WERI-Rb-1 (cell line): ENCODE measurements around the gene USH1C.
A peak's percentile ranks its signal among the peaks of the same experiment; 100 is the strongest.

Experiments
- DNase-seq: peaks from one replicate; pipeline ENCODE4 v3.0.0-alpha.2; 2020
- H3K27ac ChIP-seq: fragments of 250-450 bp; sonication (Bioruptor Pico); 2 replicates; pipeline ENCODE4 v1.5.1; 2020; ENCODE audit warnings: mild to moderate bottlenecking, moderate library complexity
- H3K27me3 ChIP-seq: fragments of 250-450 bp; sonication (Bioruptor Pico); 2 replicates; pipeline ENCODE4 v1.5.1; 2021; ENCODE audit warnings: mild to moderate bottlenecking, low read depth, moderate library complexity; ENCODE audit not compliant: insufficient read depth, severe bottlenecking
- H3K36me3 ChIP-seq: fragments of 250-450 bp; sonication (Bioruptor Pico); 2 replicates; pipeline ENCODE4 v1.5.1; 2020; ENCODE audit warnings: mild to moderate bottlenecking, moderate library complexity
- H3K4me3 ChIP-seq: 2 replicates; pipeline ENCODE4 v1.5.1; 2011; ENCODE audit warnings: low read depth, mild to moderate bottlenecking, control low read depth, low read length
- H3K9me3 ChIP-seq: fragments of 250-450 bp; sonication (Bioruptor Pico); 2 replicates; pipeline ENCODE4 v1.5.1; 2021; ENCODE audit warnings: mild to moderate bottlenecking, moderate library complexity; ENCODE audit not compliant: severe bottlenecking
- TF ChIP-seq, protein P1 (sequence below): IDR thresholded peaks from 2 replicates; pipeline ENCODE4 v1.5.1; 2011; ENCODE audit warnings: low read depth, mild to moderate bottlenecking, control low read depth, inconsistent platforms, low read length

Gene USH1C

DNA sequence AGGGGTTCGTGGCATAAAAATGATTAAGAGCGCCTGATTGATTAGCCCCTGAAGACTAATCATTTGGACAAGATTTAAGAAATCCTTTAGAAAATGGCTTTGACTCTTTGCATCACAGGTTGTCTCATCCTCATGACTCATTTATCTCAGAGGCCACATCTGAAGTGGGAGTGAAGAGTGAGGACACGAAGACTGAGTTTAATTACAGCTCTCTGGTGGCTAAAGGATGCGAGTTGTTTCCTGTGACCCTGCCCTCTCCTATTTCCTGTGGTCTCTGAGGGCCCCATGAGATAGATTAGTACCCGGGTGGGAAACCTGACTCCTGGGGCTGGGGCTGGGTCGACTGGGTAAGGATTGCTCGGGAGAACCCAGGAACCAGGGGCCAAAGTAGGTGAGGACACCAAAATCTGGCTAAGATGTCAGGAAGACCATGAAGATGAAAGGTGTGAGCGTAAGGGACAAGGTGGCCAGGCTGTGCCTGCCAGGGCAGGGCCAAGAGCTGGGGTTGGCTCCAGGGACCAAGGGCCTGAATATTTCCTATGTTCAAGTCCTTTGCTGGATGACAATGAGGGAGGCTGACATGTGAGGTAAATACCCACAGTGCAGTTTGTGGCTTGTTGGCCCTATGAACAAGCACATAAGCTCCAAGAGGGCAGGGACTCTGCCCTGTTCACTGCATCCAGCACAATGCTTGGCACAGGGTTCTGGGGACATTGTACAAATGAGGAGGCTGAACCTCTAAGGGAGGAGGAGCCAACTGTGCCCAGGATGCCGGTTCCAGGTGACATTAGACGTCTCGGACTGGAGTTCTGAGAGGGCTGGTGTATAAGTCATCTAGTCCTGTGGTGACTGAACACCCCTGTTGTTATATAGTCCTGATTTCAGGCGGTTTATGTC, 6.5 kb upstream of the USH1C start:
- H3K36me3 ChIP-seq = no peaks in the 10 kb centered on the region
- H3K27me3 ChIP-seq = no peaks in the 10 kb centered on the region
- H3K4me3 ChIP-seq = no peak overlapping the region
- H3K9me3 ChIP-seq = no peaks in the 10 kb centered on the region
- DNase-seq = no peak
- TF ChIP-seq, protein P1, sequence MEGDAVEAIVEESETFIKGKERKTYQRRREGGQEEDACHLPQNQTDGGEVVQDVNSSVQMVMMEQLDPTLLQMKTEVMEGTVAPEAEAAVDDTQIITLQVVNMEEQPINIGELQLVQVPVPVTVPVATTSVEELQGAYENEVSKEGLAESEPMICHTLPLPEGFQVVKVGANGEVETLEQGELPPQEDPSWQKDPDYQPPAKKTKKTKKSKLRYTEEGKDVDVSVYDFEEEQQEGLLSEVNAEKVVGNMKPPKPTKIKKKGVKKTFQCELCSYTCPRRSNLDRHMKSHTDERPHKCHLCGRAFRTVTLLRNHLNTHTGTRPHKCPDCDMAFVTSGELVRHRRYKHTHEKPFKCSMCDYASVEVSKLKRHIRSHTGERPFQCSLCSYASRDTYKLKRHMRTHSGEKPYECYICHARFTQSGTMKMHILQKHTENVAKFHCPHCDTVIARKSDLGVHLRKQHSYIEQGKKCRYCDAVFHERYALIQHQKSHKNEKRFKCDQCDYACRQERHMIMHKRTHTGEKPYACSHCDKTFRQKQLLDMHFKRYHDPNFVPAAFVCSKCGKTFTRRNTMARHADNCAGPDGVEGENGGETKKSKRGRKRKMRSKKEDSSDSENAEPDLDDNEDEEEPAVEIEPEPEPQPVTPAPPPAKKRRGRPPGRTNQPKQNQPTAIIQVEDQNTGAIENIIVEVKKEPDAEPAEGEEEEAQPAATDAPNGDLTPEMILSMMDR = no peak
- no peak overlapping the region for H3K27ac ChIP-seq

DNA sequence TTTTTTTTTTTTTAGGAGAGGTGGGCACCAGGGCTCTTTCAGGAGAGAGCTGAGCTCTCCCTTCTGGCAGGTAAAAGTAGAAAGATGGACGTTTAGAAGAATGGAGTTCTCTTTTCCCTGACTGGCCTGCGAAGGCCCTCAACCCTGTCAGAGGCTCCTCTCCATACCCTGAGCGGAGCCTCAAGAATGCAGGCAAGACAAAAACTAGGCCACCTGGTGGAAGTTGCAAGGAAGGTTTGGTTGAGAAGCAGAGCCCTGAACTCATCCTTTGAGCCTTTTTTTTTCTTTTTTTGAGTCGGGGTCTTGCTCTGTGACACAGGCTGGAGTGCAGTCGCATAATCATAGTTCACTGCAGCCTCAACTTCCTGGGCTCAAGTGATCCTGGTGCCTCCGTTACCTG, 4.2 kb upstream of the USH1C start:
- Histone ChIP-seq H3K27ac (no peak overlapping the region), H3K36me3 (no peaks in the 10 kb centered on the region), H3K4me3 (no peak overlapping the region), H3K9me3 (no peaks in the 10 kb centered on the region), H3K27me3 (no peaks in the 10 kb centered on the region)
- TF ChIP-seq, protein P1 = 0 out of 2 replicates have a peak, but pooled peaks have one; percentile 23
- DNase-seq = no peak

DNA sequence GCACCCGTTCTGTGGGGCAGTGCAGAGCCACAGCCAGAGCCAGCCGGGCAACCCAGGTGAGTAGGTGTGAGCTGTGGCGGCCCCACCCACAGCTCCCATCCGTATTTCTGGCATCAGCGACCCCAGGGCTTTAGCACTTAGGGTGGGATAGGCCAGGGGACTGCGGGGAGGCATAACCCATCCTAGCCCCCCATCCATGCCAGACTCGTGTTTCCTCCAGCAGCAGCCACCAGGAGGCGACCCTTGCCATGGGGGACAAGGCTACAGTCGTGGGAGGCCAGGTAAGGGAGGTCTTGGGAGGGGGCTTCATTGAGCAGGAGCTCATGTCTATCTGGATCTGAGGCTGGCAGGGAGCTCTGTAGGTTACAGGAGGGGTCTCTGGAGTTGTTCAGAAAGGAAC, 3.7 kb upstream of the USH1C start:
- Histone ChIP-seq H3K4me3 (no peak overlapping the region), H3K9me3 (no peaks in the 10 kb centered on the region), H3K36me3 (no peaks in the 10 kb centered on the region), H3K27me3 (no peaks in the 10 kb centered on the region), H3K27ac (no peak overlapping the region)
- TF ChIP-seq, protein P1 = peak; percentile 50
- DNase-seq = no peak

DNA sequence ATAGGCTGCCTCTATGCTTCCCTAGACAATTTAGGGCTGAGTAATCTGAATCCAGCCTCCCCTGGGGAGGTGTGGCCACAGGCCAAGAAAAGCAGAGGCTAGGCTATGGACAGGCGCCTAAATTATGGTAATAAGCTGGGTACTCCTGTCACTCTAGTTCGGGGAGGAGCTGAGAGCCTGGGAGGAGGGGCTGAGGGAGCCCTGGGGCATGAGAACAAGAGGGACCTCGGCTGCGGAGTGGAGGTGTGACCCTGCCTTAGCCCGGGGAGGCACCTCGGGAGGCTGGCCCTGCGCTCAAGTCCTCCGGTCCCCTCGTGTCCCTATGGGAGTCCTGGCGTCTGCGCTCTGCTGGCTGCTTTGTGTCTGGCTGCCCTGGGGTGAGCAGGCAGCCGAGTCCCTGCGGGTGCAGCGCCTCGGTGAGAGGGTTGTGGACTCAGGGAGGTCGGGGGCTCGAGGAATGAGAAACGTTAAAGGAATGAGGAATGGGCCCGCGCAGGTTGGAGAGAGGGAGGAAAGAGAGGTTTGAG, 2.9 kb upstream of the USH1C start, which contains the start of gene OTOG:
TSS of gene OTOG (plus strand) at position 209 of the 527 bp plus-strand sequence. CDS start at position 323, 114 bp downstream.
- DNase-seq = no peak
- no peaks in the 10 kb centered on the region for H3K9me3 ChIP-seq
- no peak within 1 kb of the TSS for H3K4me3 ChIP-seq
- H3K27me3 ChIP-seq = no peaks in the 10 kb centered on the region
- H3K36me3 ChIP-seq = no peaks in the 10 kb centered on the region
- TF ChIP-seq, protein P1 = no peak
- H3K27ac ChIP-seq = no peak within 1 kb of the TSS

DNA sequence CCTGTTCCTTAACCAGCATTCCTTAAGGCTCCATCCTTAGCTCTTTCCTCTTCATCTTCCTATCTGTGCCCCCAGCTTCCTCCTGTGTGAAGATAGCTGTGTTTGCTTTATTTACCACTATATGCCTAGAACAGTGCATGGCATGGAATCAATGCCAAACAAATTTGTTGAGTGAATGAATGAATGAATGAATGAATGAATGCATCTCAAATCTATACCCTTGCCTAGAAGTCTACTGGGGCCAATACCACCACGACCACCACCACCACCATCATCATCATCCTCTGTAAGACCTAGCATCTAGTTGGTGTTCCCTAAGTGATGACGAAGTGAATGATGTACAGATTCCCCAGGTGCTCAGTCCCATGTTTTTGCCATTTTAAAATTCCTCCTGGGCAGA, 2.0 kb upstream of the USH1C start:
- DNase-seq = no peak
- H3K27me3 ChIP-seq = no peaks in the 10 kb centered on the region
- no peaks in the 10 kb centered on the region for H3K36me3 ChIP-seq
- no peak overlapping the region for H3K27ac ChIP-seq
- H3K4me3 ChIP-seq = no peak overlapping the region
- TF ChIP-seq, protein P1 = no peak
- H3K9me3 ChIP-seq = no peaks in the 10 kb centered on the region
